DMS153 treated with DMSO at 0.1 percent for 48 hours (cell line): ENCODE measurements around the gene GALNT12.

ENCODE experiments used
- DNase-seq: peaks from one replicate; lab custom pipeline; 2025; ENCODE audit not compliant: unreplicated experiment; lab: John Stamatoyannopoulos, UW

GALNT12 gene

GRCh38 chr9:98855592-98855991 is 48.1 kb downstream of the GALNT12 start:
- no peak for DNase-seq

GRCh38 chr9:98856982-98857381 is 49.5 kb downstream of the GALNT12 start:
- no peak for DNase-seq

GRCh38 chr9:98859941-98860340 is 52.5 kb downstream of the GALNT12 start:
- no peak for DNase-seq

GRCh38 chr9:98860871-98861293 is 53.4 kb downstream of the GALNT12 start:
- DNase-seq = no peak

- no peak for DNase-seq
Observed at GRCh38 chr9:98861781-98862504, 54.5 kb downstream of the GALNT12 start.

- no peak for DNase-seq
Observed at GRCh38 chr9:98862936-98863335, 55.5 kb downstream of the GALNT12 start.

- no peak for DNase-seq
Observed at GRCh38 chr9:98864281-98865174, 57.1 kb downstream of the GALNT12 start.

GRCh38 chr9:98865284-98865875 is 57.9 kb downstream of the GALNT12 start:
- DNase-seq = no peak

GRCh38 chr9:98866435-98867102 is 59.1 kb downstream of the GALNT12 start:
- DNase-seq = no peak

GRCh38 chr9:98867103-98867428 is 59.6 kb downstream of the GALNT12 start:
- no peak for DNase-seq

- DNase-seq = no peak
Observed at GRCh38 chr9:98867429-98868168, 60.1 kb downstream of the GALNT12 start.

GRCh38 chr9:98869078-98869745 is 61.7 kb downstream of the GALNT12 start:
- no peak for DNase-seq

GRCh38 chr9:98869866-98870265 is 62.4 kb downstream of the GALNT12 start:
- DNase-seq = no peak

- no peak for DNase-seq
Observed at GRCh38 chr9:98870782-98871557, 63.5 kb downstream of the GALNT12 start.

GRCh38 chr9:98871558-98872065 is 64.1 kb downstream of the GALNT12 start:
- DNase-seq = no peak

GRCh38 chr9:98873526-98873925 is 66.1 kb downstream of the GALNT12 start:
- DNase-seq = no peak

- DNase-seq = no peak
Observed at GRCh38 chr9:98873951-98874371, 66.5 kb downstream of the GALNT12 start.

- no peak for DNase-seq
Observed at GRCh38 chr9:98874721-98875255, 67.3 kb downstream of the GALNT12 start.

- DNase-seq = no peak
Observed at GRCh38 chr9:98875536-98875935, 68.1 kb downstream of the GALNT12 start.
